Subcutaneous adipose tissue (tissue), 4 donors: ENCODE data around the gene TNFRSF4. TPM values are rescaled to one million over a fixed set of nuclear protein-coding genes. Genes with fewer than 3 reads are reported as not detected.

ENCODE experiments used
- total RNA-seq, 4 donors: library from RNA; depleted of rRNA; stranded (reverse); fragments of >200 nt; gene quantifications; one replicate each; pipeline ENCODE4 v1.1.0, GENCODE V29; 2016
- TF ChIP-seq, protein P1 (sequence below): fragments of 450-650 bp; IDR thresholded peaks from one replicate; pipeline ENCODE4 v1.5.1; 2016; ENCODE audit warnings: low read depth, mild to moderate bottlenecking, control low read depth, antibody characterized with exemption, moderate library complexity

Gene TNFRSF4
- total RNA-seq, 4 donors from 2014 or later: 0.68 to 4.7 (median 1.6) TPM; not detected in 1

DNA sequence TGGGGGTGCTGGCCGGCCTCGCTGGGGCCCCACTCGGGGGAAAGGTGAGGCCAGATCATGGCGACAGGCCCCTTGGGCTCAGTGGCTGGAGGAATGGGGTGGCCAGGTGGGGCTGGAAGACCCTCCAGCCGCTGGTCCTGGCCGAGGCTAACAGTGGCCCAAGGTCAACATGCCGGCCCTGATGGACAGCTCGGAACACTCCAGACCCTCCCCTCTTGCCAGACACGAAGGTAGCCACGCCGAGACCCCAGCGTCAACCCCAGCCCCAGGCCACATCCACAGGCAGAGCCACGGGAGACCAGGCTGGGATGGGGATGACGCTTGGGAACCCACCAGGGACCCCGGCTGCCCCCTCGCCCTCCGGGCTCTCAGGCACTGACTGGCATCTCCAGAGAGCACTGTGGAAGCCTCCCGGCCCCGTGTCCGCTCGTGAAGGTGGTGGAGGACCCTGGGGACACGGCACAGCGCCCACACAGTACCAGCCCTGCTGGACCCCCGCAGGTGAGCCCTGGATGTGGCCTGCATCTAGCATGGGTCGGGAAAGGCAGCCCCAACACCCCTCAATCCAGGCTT is 33.5 kb upstream of the TNFRSF4 start:
- TF ChIP-seq, protein P1, sequence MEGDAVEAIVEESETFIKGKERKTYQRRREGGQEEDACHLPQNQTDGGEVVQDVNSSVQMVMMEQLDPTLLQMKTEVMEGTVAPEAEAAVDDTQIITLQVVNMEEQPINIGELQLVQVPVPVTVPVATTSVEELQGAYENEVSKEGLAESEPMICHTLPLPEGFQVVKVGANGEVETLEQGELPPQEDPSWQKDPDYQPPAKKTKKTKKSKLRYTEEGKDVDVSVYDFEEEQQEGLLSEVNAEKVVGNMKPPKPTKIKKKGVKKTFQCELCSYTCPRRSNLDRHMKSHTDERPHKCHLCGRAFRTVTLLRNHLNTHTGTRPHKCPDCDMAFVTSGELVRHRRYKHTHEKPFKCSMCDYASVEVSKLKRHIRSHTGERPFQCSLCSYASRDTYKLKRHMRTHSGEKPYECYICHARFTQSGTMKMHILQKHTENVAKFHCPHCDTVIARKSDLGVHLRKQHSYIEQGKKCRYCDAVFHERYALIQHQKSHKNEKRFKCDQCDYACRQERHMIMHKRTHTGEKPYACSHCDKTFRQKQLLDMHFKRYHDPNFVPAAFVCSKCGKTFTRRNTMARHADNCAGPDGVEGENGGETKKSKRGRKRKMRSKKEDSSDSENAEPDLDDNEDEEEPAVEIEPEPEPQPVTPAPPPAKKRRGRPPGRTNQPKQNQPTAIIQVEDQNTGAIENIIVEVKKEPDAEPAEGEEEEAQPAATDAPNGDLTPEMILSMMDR: no peak

DNA sequence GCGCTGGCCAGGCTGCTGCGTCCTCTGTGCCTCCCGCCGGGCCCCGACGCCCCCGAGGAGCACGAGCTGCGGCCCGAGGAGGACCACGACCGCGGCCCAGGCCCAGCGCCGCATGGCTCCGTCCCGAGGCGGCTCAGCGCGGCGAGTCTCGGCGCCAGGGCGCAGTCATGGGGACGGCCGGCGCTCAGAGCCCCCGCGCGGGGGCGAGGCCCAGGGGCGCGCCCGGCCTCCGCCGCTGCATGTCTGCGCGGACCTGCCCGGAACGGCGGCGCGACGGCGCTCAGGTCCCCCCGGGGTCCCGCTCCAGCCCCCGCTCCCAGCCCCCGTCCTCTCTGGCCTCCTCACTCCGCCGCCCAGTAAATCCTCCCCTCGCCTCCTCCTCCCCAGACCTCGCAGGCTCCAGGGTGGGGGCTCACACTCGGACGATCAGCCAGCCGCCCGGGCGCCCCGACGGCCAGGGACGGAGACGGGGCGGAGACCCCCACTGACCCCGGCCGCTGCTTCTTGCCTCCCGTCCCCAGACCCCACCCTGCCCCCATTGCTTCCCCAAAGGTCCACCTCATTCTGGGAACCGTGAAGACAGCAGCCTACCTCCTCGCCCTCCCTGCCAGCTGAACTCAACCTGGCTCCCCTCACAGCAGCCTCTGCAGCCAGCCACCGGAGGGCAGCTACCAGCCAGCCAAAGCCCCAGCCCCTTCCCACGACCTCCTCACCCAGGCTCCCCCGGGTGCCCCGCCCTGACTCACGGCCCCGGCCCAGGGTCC is 32.8 kb upstream of the TNFRSF4 start, which contains the start of gene C1QTNF12:
C1QTNF12 (minus strand) TSS at position 146 of the 764 bp plus-strand sequence; CDS start at position 114, 32 bp downstream.
- TF ChIP-seq, protein P1: no peak

DNA sequence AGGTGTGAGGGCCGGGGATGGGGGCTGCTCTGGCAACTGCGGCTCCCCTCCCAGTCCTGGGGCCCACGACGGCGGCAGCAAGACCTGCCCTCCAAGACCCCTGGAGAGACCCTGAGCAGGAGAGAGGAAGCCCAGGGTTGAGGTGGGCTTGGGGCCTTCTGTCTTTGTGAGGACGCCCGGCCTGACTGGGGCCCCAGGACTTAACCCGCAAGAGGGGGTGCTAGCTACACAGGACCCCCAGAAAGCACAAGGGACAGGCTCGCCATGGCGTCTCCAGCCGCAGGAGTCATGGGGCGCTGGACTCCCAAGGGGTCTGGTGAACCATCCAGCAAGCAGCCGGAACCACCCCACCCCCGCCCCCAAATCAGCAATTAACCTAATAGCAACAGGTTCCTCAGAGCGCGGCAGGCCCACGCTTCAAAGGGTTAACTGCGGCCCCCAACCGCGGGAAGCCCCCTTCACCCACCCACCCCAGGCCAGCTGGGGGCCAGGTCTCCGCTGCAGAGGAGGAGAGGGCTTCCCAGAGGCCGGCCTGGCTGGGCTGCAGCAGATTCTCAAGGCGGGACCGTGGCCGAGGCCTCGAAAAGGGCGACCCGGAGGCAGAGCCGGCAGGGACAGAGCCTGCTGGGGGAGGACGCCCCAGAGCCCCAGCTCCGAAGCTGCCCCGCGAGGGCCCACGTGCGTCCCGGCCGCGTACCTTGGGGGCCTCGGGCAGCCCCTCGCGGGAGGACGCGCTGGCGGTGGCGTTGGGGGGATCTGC is 32.0 kb upstream of the TNFRSF4 start:
- TF ChIP-seq, protein P1: no peak

DNA sequence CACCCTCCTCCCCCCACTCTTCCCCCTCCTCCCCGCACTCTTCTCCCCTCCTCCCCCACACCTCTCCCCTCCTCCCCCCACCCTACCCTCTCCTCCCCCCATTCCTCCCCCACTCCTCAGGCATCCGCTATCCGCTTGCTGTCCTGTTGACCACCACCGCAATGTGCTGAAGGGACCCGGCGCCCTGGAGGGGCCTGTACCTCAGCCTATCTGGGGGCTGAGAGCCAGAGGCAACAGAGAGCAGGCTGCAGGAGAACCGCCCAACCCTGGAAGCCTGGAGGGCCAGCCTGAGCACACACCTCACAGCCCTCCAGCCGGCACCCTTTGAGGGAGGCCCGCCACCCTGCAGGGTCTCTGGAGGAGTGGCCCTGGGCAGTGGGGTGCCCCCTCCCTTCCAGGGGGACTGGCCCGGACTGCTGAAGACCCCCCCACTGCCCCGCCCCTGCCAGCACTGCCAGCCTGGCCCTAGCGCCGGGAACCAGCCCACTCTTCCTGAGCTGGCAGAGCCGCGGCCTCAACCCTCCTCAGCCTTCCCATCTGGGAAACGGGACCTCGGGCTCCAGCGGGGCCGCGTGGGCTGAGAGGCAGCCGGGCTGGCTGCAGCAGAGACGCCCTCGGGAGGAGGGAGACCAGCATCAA is 31.3 kb upstream of the TNFRSF4 start:
- TF ChIP-seq, protein P1: no peak

DNA sequence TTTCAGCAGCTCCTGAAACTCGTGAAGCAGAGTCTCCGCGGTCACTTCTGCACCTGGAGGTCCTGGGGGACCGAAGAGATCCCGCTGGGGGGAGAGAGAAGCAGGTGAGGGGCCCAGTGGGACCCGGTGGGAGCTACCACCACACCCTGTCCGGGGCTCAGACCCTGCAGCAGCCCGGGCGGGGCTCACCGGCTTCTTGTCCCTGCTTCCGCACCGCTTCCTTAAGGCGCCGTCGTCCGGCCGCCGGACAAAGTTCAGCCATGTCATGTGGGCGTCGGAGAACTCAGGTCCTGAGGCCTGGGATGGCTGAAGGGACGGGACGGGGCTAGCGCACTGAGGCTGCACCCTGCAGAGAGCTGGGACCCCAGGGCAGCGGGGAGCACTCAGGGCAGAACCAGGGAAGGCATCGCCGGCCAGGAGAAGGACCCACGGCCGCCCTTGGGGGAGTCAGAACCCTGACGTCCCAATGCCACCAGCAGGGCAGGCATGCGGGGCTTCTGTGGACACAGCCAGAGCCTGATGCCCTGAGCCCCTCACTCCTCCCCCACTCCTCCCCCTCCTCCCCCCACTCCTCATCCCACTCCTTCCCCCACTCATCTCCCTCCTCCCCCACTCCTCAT is 30.3 kb upstream of the TNFRSF4 start:
- TF ChIP-seq, protein P1: no peak

DNA sequence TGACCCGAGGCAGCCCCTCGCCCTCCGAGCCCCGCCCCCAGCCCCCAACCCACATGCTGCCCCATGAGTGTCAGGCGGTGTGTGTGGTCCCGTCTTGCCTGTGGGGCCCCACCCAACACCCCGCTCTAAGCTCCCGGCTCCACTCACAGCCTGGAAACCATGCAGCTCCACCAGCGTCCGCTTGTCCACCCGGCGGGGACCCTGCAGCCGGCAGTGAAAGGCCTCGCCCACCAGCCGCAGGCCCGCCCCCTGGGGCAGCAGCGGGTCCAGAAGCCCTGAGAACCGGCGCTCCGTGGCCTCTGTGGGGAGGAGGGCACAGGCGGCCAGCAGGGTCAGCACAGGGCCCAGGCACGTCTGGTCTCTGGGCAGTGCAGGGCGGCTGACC is 29.8 kb upstream of the TNFRSF4 start:
- TF ChIP-seq, protein P1: no peak
